Adipocyte (in vitro differentiated cells): Measurements from ENCODE around the gene PRDM16.

Experiments
- DNase-seq: peaks from one replicate; pipeline ENCODE4 v3.0.0-alpha.2; 2015; ENCODE audit warnings: low read depth
- H3K27me3 ChIP-seq: replicated peaks from 2 replicates; pipeline ENCODE4 v1.7.0; 2013; ENCODE audit warnings: mild to moderate bottlenecking, low read length, moderate library complexity; ENCODE audit not compliant: control insufficient read depth, insufficient read depth
- H3K36me3 ChIP-seq: 2 replicates; pipeline ENCODE4 v1.7.0; 2013; ENCODE audit warnings: low read length, mild to moderate bottlenecking, moderate library complexity; ENCODE audit not compliant: control insufficient read depth, insufficient read depth, severe bottlenecking
- H3K4me1 ChIP-seq: 2 replicates; pipeline ENCODE4 v1.7.0; 2013; ENCODE audit warnings: mild to moderate bottlenecking, low read length, moderate library complexity; ENCODE audit not compliant: control insufficient read depth, insufficient read depth
- H3K4me3 ChIP-seq: 2 replicates; pipeline ENCODE4 v1.7.0; 2013; ENCODE audit warnings: mild to moderate bottlenecking, low read length, moderate library complexity
- H3K9ac ChIP-seq: 2 replicates; pipeline ENCODE4 v1.7.0; 2013; ENCODE audit warnings: mild to moderate bottlenecking, low read length, moderate library complexity
- H3K9me3 ChIP-seq: 2 replicates; pipeline ENCODE4 v1.7.0; 2013; ENCODE audit warnings: mild to moderate bottlenecking, low read length, moderate library complexity; ENCODE audit not compliant: control insufficient read depth

PRDM16 gene

DNA sequence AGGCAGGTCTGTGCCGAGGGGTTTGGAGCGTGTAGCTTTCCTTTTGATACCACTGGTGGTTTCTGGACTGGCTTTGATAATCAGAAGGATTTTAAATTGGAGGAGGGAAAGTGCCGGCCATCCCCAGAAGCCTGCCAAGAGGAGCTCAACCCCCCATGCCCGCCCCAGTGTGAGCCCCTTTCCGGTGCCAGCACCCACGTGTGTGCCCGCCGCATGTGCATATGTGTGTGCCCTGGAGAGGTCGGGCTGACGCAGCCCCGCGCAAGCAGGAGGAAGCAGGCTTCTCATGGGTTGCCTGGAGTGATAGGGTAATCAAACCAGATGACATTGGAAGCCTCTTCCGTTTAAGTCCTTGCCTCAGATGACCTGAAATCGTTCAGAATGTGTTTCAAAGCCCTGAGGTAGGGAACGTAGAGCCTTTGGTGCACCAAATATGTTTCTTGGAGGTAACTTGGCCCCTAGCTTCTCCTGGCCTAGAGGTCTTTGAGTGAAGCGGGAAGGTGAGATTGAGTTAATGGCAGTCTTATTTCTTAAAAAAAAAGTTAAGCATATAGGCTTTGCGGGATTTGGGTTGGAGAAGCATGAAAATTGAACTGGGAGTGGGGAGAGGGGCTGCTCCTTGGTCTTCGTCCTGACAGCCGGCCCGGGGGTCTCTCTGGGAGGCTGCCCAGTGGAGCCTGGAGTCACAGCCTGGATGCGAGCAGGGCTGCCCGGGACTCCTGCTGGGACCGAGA is 351.4 kb downstream of the PRDM16 start:
- Histone ChIP-seq H3K4me1 (peaks cover 11% of the 10 kb centered on the region), H3K9me3 (peaks cover 13% of the 10 kb centered on the region), H3K36me3 (no peaks in the 10 kb centered on the region), H3K9ac (no peak overlapping the region), H3K27me3 (peaks cover 16% of the 10 kb centered on the region), H3K4me3 (no peak overlapping the region)
- DNase-seq = no peak

DNA sequence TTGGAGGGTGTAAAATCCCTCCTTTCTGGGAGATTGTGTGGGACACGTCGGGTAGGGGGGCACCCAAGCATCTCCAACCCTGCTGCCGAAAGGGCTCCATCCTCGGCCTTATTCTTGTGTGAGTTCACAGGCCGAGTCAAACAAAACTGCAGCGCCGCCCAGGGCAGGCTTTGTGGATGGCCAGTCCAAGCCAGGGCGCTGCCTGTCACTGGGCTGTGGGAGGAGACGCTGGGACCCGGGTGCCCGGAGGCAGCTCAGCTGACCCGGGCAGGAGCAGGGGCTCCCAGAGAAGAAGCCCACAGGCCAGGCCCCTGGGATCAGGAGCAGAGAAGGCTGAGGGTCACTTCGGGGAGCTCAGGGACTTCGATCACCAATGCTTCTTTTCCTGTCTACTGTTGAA is 353.6 kb downstream of the PRDM16 start:
- Histone ChIP-seq H3K36me3 (no peaks in the 10 kb centered on the region), H3K9me3 (peaks cover under 1% of the 10 kb centered on the region), H3K4me3 (no peak overlapping the region), H3K4me1 (peaks cover 11% of the 10 kb centered on the region), H3K9ac (no peak overlapping the region), H3K27me3 (peaks cover 16% of the 10 kb centered on the region)
- no peak for DNase-seq

DNA sequence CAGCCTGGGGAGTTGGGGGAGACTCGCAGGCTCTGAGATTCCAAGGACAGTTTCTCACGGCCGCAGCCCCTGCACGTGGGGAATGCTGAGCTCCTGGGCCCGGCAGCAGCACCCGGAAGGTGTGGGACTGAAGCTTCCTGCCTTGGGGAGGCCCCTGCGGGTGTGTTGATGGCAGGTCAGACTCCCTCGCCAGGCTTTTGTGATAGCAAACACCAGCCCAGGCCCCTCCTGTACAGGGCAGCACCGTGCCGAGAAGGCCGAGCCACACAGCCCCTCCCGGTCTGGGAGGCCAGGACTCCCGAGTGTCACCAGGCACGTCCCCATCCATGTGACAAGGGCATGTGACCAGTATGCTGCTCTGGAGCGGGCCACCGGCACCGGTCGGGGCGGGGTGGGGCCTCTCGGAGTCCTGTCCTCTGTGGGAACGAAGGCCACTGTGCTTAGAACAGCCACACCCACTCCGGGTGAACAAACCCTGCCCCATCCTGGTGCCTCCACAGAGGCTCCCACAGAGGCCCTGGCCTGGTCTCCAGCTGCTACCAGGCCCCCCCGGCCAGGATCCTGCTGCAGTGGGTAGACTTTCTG is 354.3 kb downstream of the PRDM16 start:
- no peaks in the 10 kb centered on the region for H3K9me3 ChIP-seq
- peaks cover 16% of the 10 kb centered on the region for H3K27me3 ChIP-seq
- peaks cover 11% of the 10 kb centered on the region for H3K4me1 ChIP-seq
- no peak overlapping the region for H3K9ac ChIP-seq
- DNase-seq = no peak
- no peaks in the 10 kb centered on the region for H3K36me3 ChIP-seq
- H3K4me3 ChIP-seq = no peak overlapping the region

DNA sequence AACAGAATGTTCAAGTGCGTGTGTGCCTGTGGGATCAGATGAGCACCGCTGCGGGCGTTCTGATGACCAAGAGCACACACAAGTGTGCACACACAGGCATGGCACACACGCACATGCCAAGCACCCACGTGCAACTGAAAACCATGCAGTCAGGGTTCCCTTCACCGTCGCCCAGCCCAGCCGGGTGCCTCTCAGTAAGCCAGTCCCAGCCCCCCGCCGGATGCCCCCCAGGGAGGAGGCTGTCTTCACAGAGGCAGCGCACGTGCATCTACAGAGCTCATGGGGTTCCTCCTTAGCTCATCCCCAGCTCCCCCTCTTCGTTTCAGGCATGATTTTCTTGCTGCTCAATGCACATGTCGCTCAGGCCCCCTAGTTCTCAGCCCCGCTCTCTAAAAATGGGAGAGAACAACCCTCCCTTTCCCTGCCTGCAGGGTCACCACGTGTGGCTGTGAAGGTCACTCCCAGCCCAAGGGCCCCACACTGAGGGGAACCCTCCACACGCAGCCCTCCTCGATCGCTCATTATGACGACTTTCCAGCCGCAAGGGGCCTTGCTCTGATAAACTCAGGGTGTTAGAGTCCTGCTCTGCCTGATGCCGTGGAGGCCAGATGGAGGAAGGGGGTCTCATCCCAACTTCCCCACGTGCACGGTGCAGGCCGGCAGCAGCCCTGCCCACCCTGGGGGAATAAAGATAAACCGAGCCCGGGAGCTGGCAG is 355.1 kb downstream of the PRDM16 start:
- H3K27me3 ChIP-seq = peaks cover 16% of the 10 kb centered on the region
- no peak overlapping the region for H3K9ac ChIP-seq
- H3K36me3 ChIP-seq = no peaks in the 10 kb centered on the region
- peaks cover 10% of the 10 kb centered on the region for H3K4me1 ChIP-seq
- no peaks in the 10 kb centered on the region for H3K9me3 ChIP-seq
- H3K4me3 ChIP-seq = no peak overlapping the region
- no peak for DNase-seq

DNA sequence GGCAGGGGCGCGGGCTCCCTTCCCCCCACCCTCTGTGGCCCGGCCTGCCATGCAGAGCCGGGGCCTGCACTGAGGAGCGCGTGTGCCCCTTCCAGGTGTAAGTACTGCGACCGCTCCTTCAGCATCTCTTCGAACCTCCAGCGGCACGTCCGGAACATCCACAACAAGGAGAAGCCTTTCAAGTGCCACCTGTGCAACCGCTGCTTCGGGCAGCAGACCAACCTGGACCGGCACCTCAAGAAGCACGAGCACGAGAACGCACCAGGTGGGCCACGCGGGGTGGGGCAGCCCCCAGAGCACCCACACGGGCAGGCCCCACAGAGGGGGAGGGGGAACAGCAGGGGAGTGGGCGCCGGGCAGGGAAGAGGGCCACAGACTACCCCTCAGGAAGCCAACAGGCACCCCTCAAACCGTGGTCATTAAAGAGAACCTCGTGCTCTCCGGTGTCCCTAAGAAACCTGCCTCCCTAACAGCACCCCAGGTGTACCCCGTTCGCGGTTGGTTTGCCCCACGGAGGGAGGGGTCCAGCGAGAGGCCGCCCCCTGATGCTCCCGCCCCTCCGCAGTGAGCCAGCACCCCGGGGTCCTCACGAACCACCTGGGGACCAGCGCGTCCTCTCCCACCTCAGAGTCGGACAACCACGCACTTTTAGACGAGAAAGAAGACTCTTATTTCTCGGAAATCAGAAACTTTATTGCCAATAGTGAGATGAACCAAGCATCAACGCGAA is 356.6 kb downstream of the PRDM16 start:
- Histone ChIP-seq H3K9ac (no peak overlapping the region), H3K9me3 (no peaks in the 10 kb centered on the region), H3K36me3 (no peaks in the 10 kb centered on the region), H3K4me3 (no peak overlapping the region), H3K27me3 (peaks cover 12% of the 10 kb centered on the region), H3K4me1 (no peaks in the 10 kb centered on the region)
- DNase-seq = no peak

DNA sequence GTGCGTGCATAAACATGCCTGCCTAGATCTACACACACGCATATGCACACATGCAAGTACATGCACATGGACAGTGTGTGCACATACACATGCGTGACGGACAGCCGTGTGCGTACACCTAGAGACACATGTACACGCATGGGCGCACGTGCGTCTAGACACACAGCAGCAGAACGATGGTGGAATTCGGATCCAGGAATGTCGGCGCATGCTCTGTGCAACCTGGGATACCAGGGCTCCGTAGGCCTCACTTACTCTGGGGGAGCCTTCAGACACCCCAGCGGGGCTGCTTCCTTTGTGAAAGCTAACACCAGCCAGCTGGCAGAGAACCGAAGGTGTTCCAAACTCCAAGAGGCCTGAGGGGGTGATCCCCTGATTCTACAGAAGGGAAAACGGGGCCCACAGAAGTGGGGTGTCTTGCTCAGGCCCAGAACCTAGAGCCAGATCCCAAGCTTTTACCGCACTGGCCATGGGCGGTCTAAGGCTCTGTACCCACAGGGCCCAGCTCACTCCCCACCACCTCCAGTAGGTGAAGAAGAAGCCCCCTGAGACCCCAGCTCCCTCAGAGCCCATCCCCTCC is 358.0 kb downstream of the PRDM16 start:
- no peaks in the 10 kb centered on the region for H3K36me3 ChIP-seq
- H3K9ac ChIP-seq = no peak overlapping the region
- H3K27me3 ChIP-seq = peaks cover 5% of the 10 kb centered on the region
- no peak for DNase-seq
- no peak overlapping the region for H3K4me3 ChIP-seq
- no peaks in the 10 kb centered on the region for H3K9me3 ChIP-seq
- H3K4me1 ChIP-seq = no peaks in the 10 kb centered on the region

DNA sequence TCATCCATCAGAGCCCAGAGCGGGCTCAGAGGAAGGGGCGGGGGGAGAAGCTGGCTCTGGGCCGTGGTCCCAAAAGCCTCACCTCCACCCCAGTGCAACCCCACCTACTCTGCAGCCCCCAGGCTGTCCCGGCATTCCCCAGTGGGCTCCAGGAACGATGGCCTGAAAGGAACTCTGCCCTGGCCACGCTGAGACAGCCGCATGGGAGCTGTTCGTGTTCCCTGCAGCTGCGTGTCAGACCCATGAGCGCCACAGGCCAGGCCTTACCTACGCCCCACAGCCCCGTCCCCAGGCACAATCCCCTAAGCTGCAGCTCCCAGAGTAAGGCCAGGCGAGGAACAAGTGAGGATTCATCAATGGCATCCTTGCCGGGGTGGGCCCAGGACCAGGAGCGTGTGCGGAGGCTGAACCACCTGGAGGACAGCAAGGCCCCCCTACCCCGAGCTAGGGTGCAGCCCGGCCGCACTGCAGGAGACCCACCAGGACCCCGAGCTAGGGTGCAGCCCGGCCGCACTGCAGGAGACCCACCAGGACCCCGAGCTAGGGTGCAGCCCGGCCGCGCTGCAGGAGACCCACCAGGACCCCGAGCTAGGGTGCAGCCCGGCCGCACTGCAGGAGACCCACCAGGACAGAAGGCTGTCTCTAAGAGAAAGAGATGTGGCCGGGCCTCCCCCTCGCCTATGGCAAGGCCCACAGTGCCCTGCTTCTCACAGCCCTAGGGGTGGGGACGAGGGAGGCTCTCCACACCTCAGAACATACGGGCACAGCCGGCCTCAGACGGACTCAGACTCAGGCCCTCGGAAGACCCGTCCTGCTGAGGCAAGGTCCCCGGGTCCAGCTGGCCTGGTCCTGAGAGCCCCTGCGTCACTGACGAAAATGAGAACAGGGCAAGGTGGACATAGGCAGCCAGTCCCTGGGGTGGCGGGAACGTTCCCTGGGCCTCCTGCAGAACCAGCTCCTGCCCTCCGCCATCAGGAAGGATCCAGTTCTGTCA is 359.0 kb downstream of the PRDM16 start:
- Histone ChIP-seq H3K27me3 (peaks cover 5% of the 10 kb centered on the region), H3K9me3 (no peaks in the 10 kb centered on the region), H3K9ac (no peak overlapping the region), H3K4me1 (peaks cover 7% of the 10 kb centered on the region), H3K4me3 (no peak overlapping the region), H3K36me3 (no peaks in the 10 kb centered on the region)
- DNase-seq = no peak

DNA sequence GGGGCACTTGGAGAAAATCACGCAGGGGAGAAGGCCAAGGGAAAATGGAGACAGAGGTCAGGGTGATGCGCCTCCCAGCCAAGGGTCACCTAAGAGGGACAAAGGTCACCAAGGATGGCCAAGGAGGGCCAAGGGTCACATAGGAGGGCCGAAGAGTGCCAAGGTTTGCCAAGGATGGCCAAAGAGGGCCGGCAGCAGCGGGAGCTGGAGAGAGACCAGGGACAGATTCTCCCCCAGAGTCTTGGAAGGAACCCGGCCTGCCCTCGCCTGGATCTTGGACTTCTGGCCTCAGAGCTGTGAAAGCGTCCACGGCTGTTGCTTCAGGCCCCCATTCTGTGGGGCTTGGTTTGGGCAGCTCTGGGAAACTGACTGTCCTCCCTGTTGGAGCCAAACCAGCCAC is 359.9 kb downstream of the PRDM16 start:
- Histone ChIP-seq H3K36me3 (no peaks in the 10 kb centered on the region), H3K9ac (no peak overlapping the region), H3K27me3 (no peaks in the 10 kb centered on the region), H3K4me1 (peaks cover 7% of the 10 kb centered on the region), H3K4me3 (no peak overlapping the region), H3K9me3 (no peaks in the 10 kb centered on the region)
- no peak for DNase-seq

DNA sequence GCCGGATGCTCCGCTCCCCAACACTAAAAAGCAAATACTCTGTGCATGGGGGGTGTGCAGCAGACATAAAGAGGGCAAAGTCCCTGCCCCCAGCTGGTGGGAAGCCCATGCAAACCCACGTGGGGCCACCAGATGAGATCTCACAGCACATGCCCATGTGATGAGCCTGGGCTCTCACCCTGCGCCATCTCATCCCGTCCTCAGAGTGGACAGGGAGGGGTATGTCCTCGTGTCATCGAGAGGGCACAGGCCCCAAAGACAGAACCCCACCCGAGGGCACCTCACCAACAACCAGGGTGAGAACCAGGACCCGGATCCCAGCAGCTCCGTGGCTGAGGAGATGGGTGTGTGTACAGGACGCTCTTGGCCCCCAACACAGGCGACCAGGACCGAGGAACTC is 360.3 kb downstream of the PRDM16 start:
- H3K4me1 ChIP-seq = peaks cover 7% of the 10 kb centered on the region
- H3K9ac ChIP-seq = no peak overlapping the region
- H3K36me3 ChIP-seq = no peaks in the 10 kb centered on the region
- no peaks in the 10 kb centered on the region for H3K27me3 ChIP-seq
- no peaks in the 10 kb centered on the region for H3K9me3 ChIP-seq
- DNase-seq = no peak
- no peak overlapping the region for H3K4me3 ChIP-seq

DNA sequence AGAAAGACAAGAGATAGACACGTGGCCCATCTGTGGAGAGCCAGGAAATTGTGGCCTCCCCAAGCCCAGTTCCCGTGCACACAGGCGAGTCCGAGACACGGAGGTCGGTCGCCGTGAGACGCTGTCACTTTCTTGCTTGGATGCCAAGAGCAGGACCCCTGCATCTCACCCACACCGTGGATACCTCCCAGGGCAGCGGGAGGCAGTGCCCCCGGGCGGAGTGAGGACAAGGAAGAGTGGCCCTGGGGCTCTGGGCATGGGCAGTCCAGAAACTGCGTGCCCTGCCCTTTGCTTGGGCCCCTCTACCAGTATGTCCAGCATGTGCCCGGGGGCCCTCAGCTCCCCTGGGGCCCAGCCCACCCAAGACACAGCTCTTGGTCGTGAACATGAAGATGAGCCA is 360.8 kb downstream of the PRDM16 start:
- H3K9me3 ChIP-seq = no peaks in the 10 kb centered on the region
- no peak overlapping the region for H3K4me3 ChIP-seq
- H3K9ac ChIP-seq = no peak overlapping the region
- H3K27me3 ChIP-seq = no peaks in the 10 kb centered on the region
- peaks cover 7% of the 10 kb centered on the region for H3K4me1 ChIP-seq
- no peaks in the 10 kb centered on the region for H3K36me3 ChIP-seq
- DNase-seq = no peak
